Hepatocyte (in vitro differentiated cells): ENCODE data around the gene SDSL.

Experiments
- CTCF ChIP-seq: fragments of 200-600 bp; sonication (generic); IDR thresholded peaks from 2 replicates; pipeline ENCODE4 v1.5.1; 2016; ENCODE audit warnings: antibody characterized with exemption, mild to moderate bottlenecking; ENCODE audit not compliant: poor library complexity
- EZH2phosphoT487 ChIP-seq: fragments of 200-600 bp; sonication (generic); IDR thresholded peaks from one replicate; pipeline ENCODE4 v1.6.1; 2018; ENCODE audit warnings: antibody characterized with exemption, mild to moderate bottlenecking, low read depth, moderate library complexity; ENCODE audit not compliant: unreplicated experiment, severe bottlenecking

- TF ChIP-seq CTCF: no peak
- TF ChIP-seq EZH2phosphoT487: no peak
These were observed 27.1 kb downstream of the SDSL start for GRCh38 chr12:113449299-113449698.
